Gastrocnemius medialis (tissue), 4 donors: Measurements from ENCODE around the gene FRZB.

Experiments used
- CTCF ChIP-seq, 5 experiments: fragments of 450-650 bp in 3 of 5; fragments of 200-600 bp in 2 of 5; sonication (generic) in 2 of 5; IDR thresholded peaks in 4 of 5; conservative IDR thresholded peaks in 1 of 5; 1 replicate in 4 of 5; 2 replicates in 1 of 5; pipeline ENCODE4 v1.5.1; 2016 to 2019; ENCODE audit warnings: antibody characterized with exemption in 5 of 5, mild to moderate bottlenecking in 3 of 5, moderate library complexity in 3 of 5
- POLR2A ChIP-seq, 2 donors: fragments of 450-650 bp; IDR thresholded peaks; one replicate each; pipeline ENCODE4 v1.6.1; 2017; ENCODE audit warnings: antibody characterized with exemption in 2 of 2, mild to moderate bottlenecking in 2 of 2, moderate library complexity in 2 of 2

- no peak for TF ChIP-seq POLR2A (IDR thresholded peaks at IDR 0.05)
- TF ChIP-seq CTCF (IDR thresholded peaks at IDR 0.05 in 4 of 5, conservative IDR thresholded peaks at IDR 0.05 in 1 of 5) = no peak
Measured at GRCh38 chr2:182863642-182864041, 2.8 kb downstream of the FRZB start.
